PC-3 (cell line): ENCODE data around the gene UNCX.

Source experiments
- EZH2 ChIP-seq: fragments of 300-600 bp; sonication (generic); IDR thresholded peaks from one replicate; pipeline ENCODE4 v1.6.1; 2017; ENCODE audit warnings: antibody characterized with exemption, mild to moderate bottlenecking, low read length; ENCODE audit not compliant: unreplicated experiment
- EZH2phosphoT487 ChIP-seq: fragments of 300-600 bp; sonication (generic); IDR thresholded peaks from 2 replicates; pipeline ENCODE4 v1.6.1; 2018; ENCODE audit warnings: mild to moderate bottlenecking, antibody characterized with exemption, low read length, borderline replicate concordance
- TF ChIP-seq, protein P1 (sequence below): fragments of 300-600 bp; sonication (generic); conservative IDR thresholded peaks from 2 replicates; pipeline ENCODE4 v1.5.1; 2017; ENCODE audit warnings: antibody characterized with exemption, low read depth, mild to moderate bottlenecking, low read length

DNA sequence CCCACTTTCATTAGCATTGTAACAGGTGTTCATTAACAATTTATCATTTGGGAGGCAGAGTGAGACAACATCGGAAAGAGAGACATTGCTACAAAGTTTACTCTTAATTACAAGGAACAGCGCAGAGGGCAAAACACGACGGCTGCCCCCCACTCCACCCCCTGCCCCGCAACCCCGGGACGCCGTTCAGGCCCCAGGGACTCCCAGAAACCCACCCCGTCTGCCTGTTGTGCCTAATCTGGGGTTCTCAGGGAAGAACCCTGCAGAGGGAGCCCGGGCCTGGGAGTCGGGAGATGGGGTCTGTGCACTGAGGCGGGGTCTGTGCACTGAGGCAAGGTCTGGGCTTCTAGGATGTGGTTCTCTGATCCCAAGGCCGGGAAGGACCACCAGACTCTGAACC lies 25.2 kb downstream of the UNCX start:
- TF ChIP-seq, protein P1, sequence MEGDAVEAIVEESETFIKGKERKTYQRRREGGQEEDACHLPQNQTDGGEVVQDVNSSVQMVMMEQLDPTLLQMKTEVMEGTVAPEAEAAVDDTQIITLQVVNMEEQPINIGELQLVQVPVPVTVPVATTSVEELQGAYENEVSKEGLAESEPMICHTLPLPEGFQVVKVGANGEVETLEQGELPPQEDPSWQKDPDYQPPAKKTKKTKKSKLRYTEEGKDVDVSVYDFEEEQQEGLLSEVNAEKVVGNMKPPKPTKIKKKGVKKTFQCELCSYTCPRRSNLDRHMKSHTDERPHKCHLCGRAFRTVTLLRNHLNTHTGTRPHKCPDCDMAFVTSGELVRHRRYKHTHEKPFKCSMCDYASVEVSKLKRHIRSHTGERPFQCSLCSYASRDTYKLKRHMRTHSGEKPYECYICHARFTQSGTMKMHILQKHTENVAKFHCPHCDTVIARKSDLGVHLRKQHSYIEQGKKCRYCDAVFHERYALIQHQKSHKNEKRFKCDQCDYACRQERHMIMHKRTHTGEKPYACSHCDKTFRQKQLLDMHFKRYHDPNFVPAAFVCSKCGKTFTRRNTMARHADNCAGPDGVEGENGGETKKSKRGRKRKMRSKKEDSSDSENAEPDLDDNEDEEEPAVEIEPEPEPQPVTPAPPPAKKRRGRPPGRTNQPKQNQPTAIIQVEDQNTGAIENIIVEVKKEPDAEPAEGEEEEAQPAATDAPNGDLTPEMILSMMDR, result no peak
- TF ChIP-seq EZH2 (no peak), EZH2phosphoT487 (no peak)
